ENCODE measurements around the gene HOXA6. TPM values are rescaled to one million over a fixed set of nuclear protein-coding genes. Genes with fewer than 3 reads are reported as not detected.

The HOXA6 gene
- total RNA-seq, 1 donor from 2014 or later: 45.6 TPM

GRCh38 chr7:27095897-27096767 is 51.4 kb downstream of the HOXA6 start, which contains the start of gene HOXA1:
HOXA1 (minus strand) TSS chr7:27096000; CDS start chr7:27095912, 88 bp downstream.
- H3K27ac Mint-ChIP-seq: peak within 1 kb of the TSS; percentile 100
- peak; percentile 87 to 93 for DNase-seq (ENCODE audit: low spot score in 2 of 2, unreplicated experiment in 2 of 2)
- H3K4me1 Mint-ChIP-seq: peaks cover 68% of the 10 kb centered on the region
- TF ChIP-seq CTCF (IDR thresholded peaks at IDR 0.05; ENCODE audit: unreplicated experiment): no peak
- H3K4me3 Mint-ChIP-seq: peak within 1 kb of the TSS; percentile 98
- peaks cover 16% of the 10 kb centered on the region for H3K36me3 Mint-ChIP-seq
- no peaks in the 10 kb centered on the region for H3K27me3 Mint-ChIP-seq (ENCODE audit: low read depth)
- H3K9me3 Mint-ChIP-seq: no peaks in the 10 kb centered on the region

Small RNA genes within 50 kb of the gene (microRNA-seq; reads per million reads assigned to microRNA genes)
- 5,924 reads per million, percentile 93 among the genes with 10 or more reads in this experiment for gene MIR196B

Other genes with a start within 250 kb of the HOXA6 start
- 13.7 to 14.6 TPM (median 14.0 TPM) in 3 replicates for gene HOXA1, start 51.8 kb downstream of the HOXA6 start, total RNA-seq
- 30.3 to 33.9 TPM (median 30.8 TPM) in 3 replicates for gene HOXA2, start 45.1 kb downstream of the HOXA6 start, total RNA-seq
- gene HOXA4, start 17.0 kb downstream of the HOXA6 start, total RNA-seq: 51.0 to 55.9 TPM (median 54.7 TPM) in 3 replicates
- gene HOXA5, start 4.1 kb downstream of the HOXA6 start, total RNA-seq: 128 to 133 TPM (median 133 TPM) in 3 replicates
- gene HOXA3, start 4.8 kb upstream of the HOXA6 start, total RNA-seq: 197 to 209 TPM (median 201 TPM) in 3 replicates
- 17.4 to 18.9 TPM (median 17.9 TPM) in 3 replicates for gene HOXA7, start 8.9 kb upstream of the HOXA6 start, total RNA-seq
- gene HOXA9, start 17.8 kb upstream of the HOXA6 start, total RNA-seq: 10.8 to 14.5 TPM (median 13.2 TPM) in 3 replicates
- gene HOXA10, start 26.5 kb upstream of the HOXA6 start, total RNA-seq: 13.1 to 14.4 TPM (median 13.8 TPM) in 3 replicates
- 3.3 to 4.2 TPM (median 3.9 TPM) in 3 replicates for gene HOXA11, start 37.5 kb upstream of the HOXA6 start, total RNA-seq
- gene HOXA13, start 52.3 kb upstream of the HOXA6 start, total RNA-seq: 6.9 to 7.7 TPM (median 7.5 TPM) in 3 replicates
- gene EVX1, start 95.0 kb upstream of the HOXA6 start, total RNA-seq: 1.4 to 2.1 TPM (median 1.8 TPM) in 3 replicates